D721Med (cell line): ENCODE measurements around the gene TINAGL1.

Experiments
- DNase-seq: peaks from one replicate; pipeline ENCODE4 v3.0.0; 2011; ENCODE audit warnings: low spot score; ENCODE audit not compliant: insufficient read length
- FAIRE-seq: peaks from 2 replicates; lab custom pipeline; 2011; peaks lifted over from hg19 to GRCh38; lab: Jason Lieb, UNC
- CTCF ChIP-seq: IDR thresholded peaks from 2 replicates; pipeline ENCODE4 v1.5.1; 2012; ENCODE audit warnings: mild to moderate bottlenecking, control low read depth; ENCODE audit not compliant: insufficient read depth; ENCODE audit errors: missing control alignments

Gene TINAGL1

DNA sequence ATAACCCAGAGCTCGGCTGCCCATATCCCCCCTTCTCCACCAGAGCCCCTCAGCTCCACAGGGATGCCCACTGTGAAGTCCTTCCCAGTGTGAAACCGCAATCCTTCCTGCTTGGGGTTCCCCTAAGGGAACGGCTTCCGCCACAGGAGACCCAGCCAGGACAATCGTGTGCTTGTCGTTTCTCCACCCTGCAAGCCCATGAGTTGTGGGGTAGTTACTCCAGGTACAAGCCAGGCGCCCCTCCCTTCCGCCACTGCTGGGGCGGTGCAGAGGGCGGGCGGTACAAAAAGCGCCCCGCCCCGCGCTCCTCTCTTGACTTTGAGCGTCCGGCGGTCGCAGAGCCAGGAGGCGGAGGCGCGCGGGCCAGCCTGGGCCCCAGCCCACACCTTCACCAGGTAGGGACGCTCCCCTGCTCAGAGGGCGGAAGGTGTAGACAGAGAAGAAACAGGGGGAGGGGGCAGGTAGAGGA is at the start of gene TINAGL1:
Gene TINAGL1, plus strand, starts transcription at position 315 of the 469 bp plus-strand sequence. CDS start 634 bp downstream, outside the sequence.
- TF ChIP-seq CTCF: no peak
- DNase-seq (no peak), FAIRE-seq (no peak)

DNA sequence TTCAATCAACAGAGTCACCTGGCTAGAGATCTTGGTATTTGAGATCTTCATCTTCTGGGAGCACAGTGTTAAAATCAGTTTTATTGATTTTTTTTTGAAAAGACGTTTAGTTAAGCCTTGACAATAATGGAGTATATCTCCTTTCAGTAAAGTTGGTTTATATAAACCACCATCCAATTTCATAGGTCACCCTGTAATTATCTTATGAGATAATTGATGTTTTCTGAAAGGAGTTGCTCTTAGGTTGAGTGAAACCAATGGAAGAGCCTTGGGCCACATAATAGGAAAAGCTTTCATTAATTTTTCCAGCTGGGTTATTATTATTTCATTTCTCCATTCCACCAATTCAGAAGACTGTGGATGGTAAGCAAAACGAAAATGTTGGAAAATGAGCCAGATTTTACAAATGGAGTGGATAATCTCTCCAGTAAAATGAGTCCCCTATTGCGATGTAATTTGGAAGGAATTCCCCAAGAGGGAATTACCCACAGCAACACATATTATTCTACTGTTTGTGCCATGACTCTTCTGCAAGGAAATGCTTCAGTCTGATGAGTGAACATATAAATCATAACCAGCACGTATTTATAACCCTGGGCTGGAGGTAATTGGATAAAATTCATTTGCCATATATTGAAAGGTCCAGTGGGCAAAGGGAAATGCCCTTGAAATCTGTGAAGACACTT is 46.2 kb upstream of the TINAGL1 start:
- TF ChIP-seq CTCF: no peak
- FAIRE-seq (no peak), DNase-seq (no peak)

- DNase-seq (no peak), FAIRE-seq (no peak)
- TF ChIP-seq CTCF: no peak
These were observed 44.9 kb upstream of the TINAGL1 start for GRCh38 chr1:31531177-31531999.

GRCh38 chr1:31532173-31532572 is 44.1 kb upstream of the TINAGL1 start:
- no peak for FAIRE-seq

DNA sequence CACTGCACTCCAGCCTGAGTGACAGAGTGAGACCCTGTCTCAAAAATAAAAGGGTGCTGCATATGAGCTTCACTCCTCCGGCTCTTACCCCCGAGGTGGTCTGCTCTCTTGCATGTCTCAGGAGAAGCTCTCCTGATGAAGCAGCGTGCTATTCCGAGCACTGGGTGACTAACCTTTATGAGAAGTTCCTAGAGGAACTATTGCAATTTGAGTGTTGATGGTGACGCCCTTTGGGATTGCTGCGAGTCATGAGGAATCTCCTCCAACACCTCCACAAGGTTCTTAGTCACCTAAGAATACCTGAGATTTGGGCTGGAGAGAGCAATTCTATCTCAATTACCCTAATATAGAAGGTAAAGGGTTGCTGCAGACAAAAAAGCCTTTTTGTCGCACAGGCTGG is 40.8 kb upstream of the TINAGL1 start:
- TF ChIP-seq CTCF: no peak
- FAIRE-seq (no peak), DNase-seq (no peak)

More at GRCh38 chr1:31532173-31532572, 44.1 kb upstream of the TINAGL1 start:
- DNase-seq: no peak
- no peak for TF ChIP-seq CTCF

- no peak for TF ChIP-seq CTCF
- FAIRE-seq: no peak
- DNase-seq: no peak
These were observed 37.0 kb upstream of the TINAGL1 start for GRCh38 chr1:31539329-31539728.
